ENCODE data around the gene STARD13. TPM values are rescaled to one million over a fixed set of nuclear protein-coding genes. Genes with fewer than 3 reads are reported as not detected.

Gene STARD13
- total RNA-seq, 1 donor from 2014 or later: 2.0 TPM

DNA sequence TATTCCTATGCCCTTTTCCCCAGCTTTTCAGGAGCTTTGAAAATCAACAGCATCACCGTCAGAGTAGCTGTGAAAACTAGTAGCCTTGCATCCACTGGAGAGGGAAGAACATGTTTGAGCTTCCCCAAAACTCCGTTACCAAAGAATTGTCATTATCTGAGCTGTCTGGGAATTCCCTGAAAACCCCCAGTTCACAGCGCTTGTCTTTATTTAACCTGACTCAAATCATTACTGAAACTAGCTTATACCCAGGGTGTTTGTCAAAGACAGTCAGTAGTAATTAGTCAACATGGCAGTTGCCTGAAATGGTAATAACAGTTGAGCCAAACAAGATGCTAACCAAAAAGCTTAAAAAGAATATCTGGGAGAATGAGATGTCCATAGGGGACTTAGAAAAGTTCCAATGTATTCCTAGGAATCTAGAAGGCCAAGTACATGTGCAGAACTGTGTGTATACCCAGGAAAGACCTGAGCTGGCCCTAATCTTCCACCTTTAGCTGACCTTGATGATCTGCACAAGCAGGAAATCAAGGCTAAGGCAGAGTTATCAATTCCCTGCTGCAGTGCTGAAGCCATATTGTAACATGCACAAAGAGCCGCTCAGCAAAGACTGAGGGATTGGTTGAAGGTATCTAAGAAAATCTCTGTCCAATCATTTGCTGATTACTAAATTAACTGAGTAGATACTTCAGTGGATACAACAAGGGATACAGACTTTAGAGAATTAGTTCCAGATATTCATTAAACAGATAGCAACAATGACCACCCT is 138.5 kb downstream of the STARD13 start:
- Histone ChIP-seq H3K27me3 (no peaks in the 10 kb centered on the region), H2AFZ (replicated peaks) (no peak overlapping the region), H3K9me3 (ENCODE audit: low read depth) (no peaks in the 10 kb centered on the region), H3K4me2 (no peak overlapping the region), H3K4me1 (no peaks in the 10 kb centered on the region), H3K27ac (no peak overlapping the region), H3K9ac (no peak overlapping the region), H3K4me3 (no peak overlapping the region), H4K20me1 (ENCODE audit: low read depth) (no peaks in the 10 kb centered on the region), H3K36me3 (no peaks in the 10 kb centered on the region), H3K79me2 (ENCODE audit: low read depth) (no peaks in the 10 kb centered on the region), H3F3A (ENCODE audit: low read depth) (no peaks in the 10 kb centered on the region)
- Mint-ChIP-seq H3K27me3 (ENCODE audit: insufficient read depth, low read depth) (no peaks in the 10 kb centered on the region), H3K36me3 (peaks cover 2% of the 10 kb centered on the region), H3K27ac (no peak overlapping the region), H3K4me3 (no peak overlapping the region), H3K9me3 (peaks cover 7% of the 10 kb centered on the region), H3K4me1 (no peaks in the 10 kb centered on the region)
- TF ChIP-seq, protein P1, sequence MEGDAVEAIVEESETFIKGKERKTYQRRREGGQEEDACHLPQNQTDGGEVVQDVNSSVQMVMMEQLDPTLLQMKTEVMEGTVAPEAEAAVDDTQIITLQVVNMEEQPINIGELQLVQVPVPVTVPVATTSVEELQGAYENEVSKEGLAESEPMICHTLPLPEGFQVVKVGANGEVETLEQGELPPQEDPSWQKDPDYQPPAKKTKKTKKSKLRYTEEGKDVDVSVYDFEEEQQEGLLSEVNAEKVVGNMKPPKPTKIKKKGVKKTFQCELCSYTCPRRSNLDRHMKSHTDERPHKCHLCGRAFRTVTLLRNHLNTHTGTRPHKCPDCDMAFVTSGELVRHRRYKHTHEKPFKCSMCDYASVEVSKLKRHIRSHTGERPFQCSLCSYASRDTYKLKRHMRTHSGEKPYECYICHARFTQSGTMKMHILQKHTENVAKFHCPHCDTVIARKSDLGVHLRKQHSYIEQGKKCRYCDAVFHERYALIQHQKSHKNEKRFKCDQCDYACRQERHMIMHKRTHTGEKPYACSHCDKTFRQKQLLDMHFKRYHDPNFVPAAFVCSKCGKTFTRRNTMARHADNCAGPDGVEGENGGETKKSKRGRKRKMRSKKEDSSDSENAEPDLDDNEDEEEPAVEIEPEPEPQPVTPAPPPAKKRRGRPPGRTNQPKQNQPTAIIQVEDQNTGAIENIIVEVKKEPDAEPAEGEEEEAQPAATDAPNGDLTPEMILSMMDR (IDR thresholded peaks at IDR 0.05): no peak
- TF ChIP-seq EZH2 (IDR thresholded peaks at IDR 0.05) (no peak), EZH2phosphoT487 (IDR thresholded peaks at IDR 0.05) (no peak)
- no peak for DNase-seq (ENCODE audit: low spot score)

DNA sequence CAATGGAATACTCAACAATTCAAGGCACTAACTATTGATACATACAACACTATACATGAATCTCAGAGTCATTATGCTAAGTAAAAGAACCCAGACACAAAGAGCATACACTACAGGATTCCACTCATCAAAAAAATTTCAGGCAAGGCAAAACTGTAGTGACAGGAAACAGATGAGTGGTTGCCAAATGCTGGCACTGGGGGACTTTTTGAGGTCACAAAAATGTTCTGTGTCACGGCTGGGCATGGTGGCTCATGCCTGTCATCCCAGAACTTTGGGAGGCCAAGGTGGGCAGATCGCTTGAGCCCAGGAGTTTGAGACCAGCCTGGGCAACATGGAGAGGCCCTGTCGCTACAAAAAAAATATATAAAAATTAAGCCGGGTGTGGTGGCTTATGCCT is 139.9 kb downstream of the STARD13 start:
- H4K20me1 ChIP-seq (ENCODE audit: low read depth): no peaks in the 10 kb centered on the region
- no peaks in the 10 kb centered on the region for H3K9me3 ChIP-seq (ENCODE audit: low read depth)
- Mint-ChIP-seq H3K4me1 (no peaks in the 10 kb centered on the region), H3K36me3 (peaks cover 2% of the 10 kb centered on the region), H3K27ac (no peak overlapping the region), H3K9me3 (peaks cover 7% of the 10 kb centered on the region), H3K27me3 (ENCODE audit: insufficient read depth, low read depth) (no peaks in the 10 kb centered on the region), H3K4me3 (no peak overlapping the region)
- H3K79me2 ChIP-seq (ENCODE audit: low read depth): no peaks in the 10 kb centered on the region
- H3K36me3 ChIP-seq: no peaks in the 10 kb centered on the region
- H3F3A ChIP-seq (ENCODE audit: low read depth): no peaks in the 10 kb centered on the region
- no peak overlapping the region for H3K9ac ChIP-seq
- no peaks in the 10 kb centered on the region for H3K4me1 ChIP-seq
- no peak overlapping the region for H3K27ac ChIP-seq
- H3K4me2 ChIP-seq: no peak overlapping the region
- no peaks in the 10 kb centered on the region for H3K27me3 ChIP-seq
- TF ChIP-seq, protein P1 (IDR thresholded peaks at IDR 0.05): no peak
- TF ChIP-seq EZH2phosphoT487 (IDR thresholded peaks at IDR 0.05) (no peak), EZH2 (IDR thresholded peaks at IDR 0.05) (no peak)
- H3K4me3 ChIP-seq: no peak overlapping the region
- DNase-seq (ENCODE audit: low spot score): no peak
- no peak overlapping the region for H2AFZ ChIP-seq (replicated peaks)

DNA sequence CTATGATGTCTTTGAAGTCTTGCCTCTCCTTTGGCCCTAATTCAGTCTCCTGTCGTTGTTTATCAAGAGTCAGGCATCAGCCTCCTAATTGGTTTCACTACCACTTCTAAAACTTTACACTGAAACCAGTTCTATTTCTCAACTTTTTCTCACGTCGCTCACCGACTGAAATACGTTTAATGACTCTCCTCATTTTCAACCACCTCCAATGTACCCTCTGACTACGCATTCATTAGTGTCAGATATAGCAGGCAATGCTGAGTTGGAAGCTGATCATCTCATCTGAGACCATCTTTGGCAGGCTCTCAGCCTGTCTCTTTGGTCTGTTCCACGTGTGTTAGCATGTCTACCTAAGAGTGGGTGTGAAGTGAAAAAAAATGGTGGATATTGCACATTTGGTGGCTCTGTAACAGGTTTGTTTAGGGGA is 141.2 kb downstream of the STARD13 start:
- peaks cover 3% of the 10 kb centered on the region for H3K4me1 Mint-ChIP-seq
- no peaks in the 10 kb centered on the region for H3K27me3 Mint-ChIP-seq (ENCODE audit: insufficient read depth, low read depth)
- peaks cover 2% of the 10 kb centered on the region for H3K36me3 Mint-ChIP-seq
- Histone ChIP-seq H3K4me1 (no peaks in the 10 kb centered on the region), H4K20me1 (ENCODE audit: low read depth) (no peaks in the 10 kb centered on the region), H3K9ac (no peak overlapping the region), H3K79me2 (ENCODE audit: low read depth) (no peaks in the 10 kb centered on the region), H3F3A (ENCODE audit: low read depth) (no peaks in the 10 kb centered on the region), H3K4me3 (no peak overlapping the region), H3K36me3 (no peaks in the 10 kb centered on the region), H3K4me2 (no peak overlapping the region), H3K9me3 (ENCODE audit: low read depth) (no peaks in the 10 kb centered on the region), H3K27me3 (no peaks in the 10 kb centered on the region), H2AFZ (replicated peaks) (no peak overlapping the region), H3K27ac (no peak overlapping the region)
- H3K27ac Mint-ChIP-seq: no peak overlapping the region
- H3K4me3 Mint-ChIP-seq: no peak overlapping the region
- H3K9me3 Mint-ChIP-seq: peaks cover 7% of the 10 kb centered on the region
- no peak for DNase-seq (ENCODE audit: low spot score)
- no peak for TF ChIP-seq EZH2phosphoT487 (IDR thresholded peaks at IDR 0.05)
- TF ChIP-seq, protein P1 (IDR thresholded peaks at IDR 0.05): no peak
- TF ChIP-seq EZH2 (IDR thresholded peaks at IDR 0.05): no peak
